Fibroblast of upper back skin (primary cell): ENCODE measurements around the gene AFF2.

Experiments used
- DNase-seq: peaks from one replicate; pipeline ENCODE4 v3.0.0-alpha.2; 2013

The AFF2 gene

GRCh38 chrX:148768296-148768695 lies 267.9 kb downstream of the AFF2 start:
- no peak for DNase-seq

- DNase-seq: no peak
These were observed 271.0 kb downstream of the AFF2 start for GRCh38 chrX:148771440-148771839.

GRCh38 chrX:148774276-148774675 lies 273.9 kb downstream of the AFF2 start:
- peak; percentile 21 for DNase-seq

GRCh38 chrX:148784137-148784536 lies 283.7 kb downstream of the AFF2 start:
- no peak for DNase-seq

- DNase-seq: no peak
These were observed 284.4 kb downstream of the AFF2 start for GRCh38 chrX:148784856-148785255.

GRCh38 chrX:148785256-148785655 lies 284.8 kb downstream of the AFF2 start:
- no peak for DNase-seq

- DNase-seq: no peak
These were observed 288.0 kb downstream of the AFF2 start for GRCh38 chrX:148788449-148788848.

- DNase-seq: no peak
These were observed 293.9 kb downstream of the AFF2 start for GRCh38 chrX:148794350-148794749.

- no peak for DNase-seq
These were observed 304.4 kb downstream of the AFF2 start for GRCh38 chrX:148804579-148805355.

GRCh38 chrX:148806145-148806870 lies 305.9 kb downstream of the AFF2 start:
- DNase-seq: no peak

- no peak for DNase-seq
These were observed 308.4 kb downstream of the AFF2 start for GRCh38 chrX:148808833-148809232.

- DNase-seq: peak; percentile 49
These were observed 310.8 kb downstream of the AFF2 start for GRCh38 chrX:148811236-148811635.

- no peak for DNase-seq
These were observed 313.0 kb downstream of the AFF2 start for GRCh38 chrX:148813422-148813821.

- no peak for DNase-seq
These were observed 313.6 kb downstream of the AFF2 start for GRCh38 chrX:148813967-148814366.

GRCh38 chrX:148815218-148815961 lies 315.0 kb downstream of the AFF2 start:
- DNase-seq: peak; percentile 10

- DNase-seq: no peak
These were observed 323.6 kb downstream of the AFF2 start for GRCh38 chrX:148823986-148824385.

GRCh38 chrX:148825696-148826095 lies 325.3 kb downstream of the AFF2 start:
- DNase-seq: no peak

GRCh38 chrX:148836741-148837140 lies 336.3 kb downstream of the AFF2 start:
- DNase-seq: no peak

GRCh38 chrX:148850631-148851030 lies 350.2 kb downstream of the AFF2 start:
- DNase-seq: no peak

GRCh38 chrX:148854306-148854705 lies 353.9 kb downstream of the AFF2 start:
- DNase-seq: peak; percentile 55

- DNase-seq: no peak
These were observed 356.1 kb downstream of the AFF2 start for GRCh38 chrX:148856505-148856904.

GRCh38 chrX:148865277-148866210 lies 365.1 kb downstream of the AFF2 start:
- no peak for DNase-seq

- DNase-seq: no peak
These were observed 367.2 kb downstream of the AFF2 start for GRCh38 chrX:148867596-148867995.
